ENCODE measurements around the gene OOSP1.

DNA sequence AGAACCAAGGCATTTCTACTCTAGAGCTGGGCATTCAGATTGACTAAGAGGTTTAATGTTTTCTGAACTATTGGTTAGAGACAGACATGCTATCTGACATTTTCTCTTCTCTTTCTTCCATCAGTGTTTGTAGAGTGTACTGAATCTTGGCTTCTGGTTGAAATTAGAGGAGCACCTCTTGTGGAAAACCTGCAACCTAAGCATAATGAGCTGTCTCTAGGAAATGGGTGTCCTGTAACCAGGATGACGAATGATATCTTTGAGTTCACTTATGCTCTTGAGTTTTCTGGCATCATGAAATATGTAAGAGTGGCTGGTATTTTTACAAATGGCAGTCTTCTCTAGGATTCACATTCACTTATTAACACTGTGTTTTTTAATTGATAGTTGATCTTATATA lies 45.0 kb downstream of the OOSP1 start:
- TF ChIP-seq, protein P1, sequence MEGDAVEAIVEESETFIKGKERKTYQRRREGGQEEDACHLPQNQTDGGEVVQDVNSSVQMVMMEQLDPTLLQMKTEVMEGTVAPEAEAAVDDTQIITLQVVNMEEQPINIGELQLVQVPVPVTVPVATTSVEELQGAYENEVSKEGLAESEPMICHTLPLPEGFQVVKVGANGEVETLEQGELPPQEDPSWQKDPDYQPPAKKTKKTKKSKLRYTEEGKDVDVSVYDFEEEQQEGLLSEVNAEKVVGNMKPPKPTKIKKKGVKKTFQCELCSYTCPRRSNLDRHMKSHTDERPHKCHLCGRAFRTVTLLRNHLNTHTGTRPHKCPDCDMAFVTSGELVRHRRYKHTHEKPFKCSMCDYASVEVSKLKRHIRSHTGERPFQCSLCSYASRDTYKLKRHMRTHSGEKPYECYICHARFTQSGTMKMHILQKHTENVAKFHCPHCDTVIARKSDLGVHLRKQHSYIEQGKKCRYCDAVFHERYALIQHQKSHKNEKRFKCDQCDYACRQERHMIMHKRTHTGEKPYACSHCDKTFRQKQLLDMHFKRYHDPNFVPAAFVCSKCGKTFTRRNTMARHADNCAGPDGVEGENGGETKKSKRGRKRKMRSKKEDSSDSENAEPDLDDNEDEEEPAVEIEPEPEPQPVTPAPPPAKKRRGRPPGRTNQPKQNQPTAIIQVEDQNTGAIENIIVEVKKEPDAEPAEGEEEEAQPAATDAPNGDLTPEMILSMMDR (conservative IDR thresholded peaks at IDR 0.05) = no peak
- TF ChIP-seq ZFX (IDR thresholded peaks at IDR 0.05) = no peak

Data from C4-2B (cell line).